Measurements from ENCODE around the gene MN1. TPM values are rescaled to one million over a fixed set of nuclear protein-coding genes. Genes with fewer than 3 reads are reported as not detected.

The MN1 gene
- total RNA-seq, 1 donor: 55.9 TPM

- peak overlapping the region; percentile 37 for H3K4me3 ChIP-seq (ENCODE audit: low read depth, low read length)
- peak; percentile 98 for DNase-seq (ENCODE audit: low read depth)
- TF ChIP-seq CTCF (IDR thresholded peaks at IDR 0.05; ENCODE audit: insufficient read depth, low read length): peak; percentile 8
Observed at GRCh38 chr22:27726686-27727449, 74.7 kb downstream of the MN1 start.

- DNase-seq (ENCODE audit: low read depth): no peak
- H3K4me3 ChIP-seq (ENCODE audit: low read depth, low read length): peak overlapping the region; percentile 37
- no peak for TF ChIP-seq CTCF (IDR thresholded peaks at IDR 0.05; ENCODE audit: insufficient read depth, low read length)
Observed at GRCh38 chr22:27726331-27726685, 75.2 kb downstream of the MN1 start.

- DNase-seq (ENCODE audit: low read depth): no peak
- H3K4me3 ChIP-seq (ENCODE audit: low read depth, low read length): no peak overlapping the region
- no peak for TF ChIP-seq CTCF (IDR thresholded peaks at IDR 0.05; ENCODE audit: insufficient read depth, low read length)
Observed at GRCh38 chr22:27725661-27726060, 75.9 kb downstream of the MN1 start.

GRCh38 chr22:27724709-27725108 lies 76.8 kb downstream of the MN1 start:
- no peak for TF ChIP-seq CTCF (IDR thresholded peaks at IDR 0.05; ENCODE audit: insufficient read depth, low read length)
- no peak overlapping the region for H3K4me3 ChIP-seq (ENCODE audit: low read depth, low read length)
- DNase-seq (ENCODE audit: low read depth): peak; percentile 81

GRCh38 chr22:27724157-27724556 lies 77.4 kb downstream of the MN1 start:
- H3K4me3 ChIP-seq (ENCODE audit: low read depth, low read length): no peak overlapping the region
- TF ChIP-seq CTCF (IDR thresholded peaks at IDR 0.05; ENCODE audit: insufficient read depth, low read length): no peak
- DNase-seq (ENCODE audit: low read depth): no peak

GRCh38 chr22:27723708-27724107 lies 77.8 kb downstream of the MN1 start:
- no peak for TF ChIP-seq CTCF (IDR thresholded peaks at IDR 0.05; ENCODE audit: insufficient read depth, low read length)
- no peak for DNase-seq (ENCODE audit: low read depth)
- no peak overlapping the region for H3K4me3 ChIP-seq (ENCODE audit: low read depth, low read length)

GRCh38 chr22:27723158-27723557 lies 78.4 kb downstream of the MN1 start:
- DNase-seq (ENCODE audit: low read depth): no peak
- TF ChIP-seq CTCF (IDR thresholded peaks at IDR 0.05; ENCODE audit: insufficient read depth, low read length): peak; percentile 20
- no peak overlapping the region for H3K4me3 ChIP-seq (ENCODE audit: low read depth, low read length)
